ENCODE results near the gene CSGALNACT2.
"Not testable (repeated sequence)": the region's sequence is repeated elsewhere in the genome, so short reads cannot be mapped to it uniquely, and the experiment has no call there.

CSGALNACT2 gene

GRCh38 chr10:43153901-43154300 lies 15.7 kb downstream of the CSGALNACT2 start:
- DNase-seq, result no peak

- no peak for DNase-seq
These were observed 17.0 kb downstream of the CSGALNACT2 start for GRCh38 chr10:43155221-43155620.

GRCh38 chr10:43155741-43156140 lies 17.5 kb downstream of the CSGALNACT2 start:
- no peak for DNase-seq

GRCh38 chr10:43156590-43157341 lies 18.5 kb downstream of the CSGALNACT2 start:
- DNase-seq, result no peak

- no peak for DNase-seq
These were observed 20.4 kb downstream of the CSGALNACT2 start for GRCh38 chr10:43158636-43159035.

- DNase-seq, result no peak
These were observed 22.0 kb downstream of the CSGALNACT2 start for GRCh38 chr10:43160046-43160920.

- DNase-seq, result no peak
These were observed 22.6 kb downstream of the CSGALNACT2 start for GRCh38 chr10:43160921-43161255.

GRCh38 chr10:43162604-43163003 lies 24.4 kb downstream of the CSGALNACT2 start:
- DNase-seq, result no peak

GRCh38 chr10:43166207-43166879 lies 28.1 kb downstream of the CSGALNACT2 start:
- DNase-seq, result no peak

GRCh38 chr10:43166880-43167497 lies 28.7 kb downstream of the CSGALNACT2 start:
- DNase-seq, result no peak

GRCh38 chr10:43167498-43167889 lies 29.2 kb downstream of the CSGALNACT2 start:
- no peak for DNase-seq

- DNase-seq, result no peak
These were observed 32.2 kb downstream of the CSGALNACT2 start for GRCh38 chr10:43170491-43170890.

- DNase-seq, result no peak
These were observed 34.4 kb downstream of the CSGALNACT2 start for GRCh38 chr10:43172645-43173044.

GRCh38 chr10:43173120-43173519 lies 34.9 kb downstream of the CSGALNACT2 start:
- no peak for DNase-seq

GRCh38 chr10:43174969-43175368 lies 36.7 kb downstream of the CSGALNACT2 start:
- DNase-seq, result no peak

GRCh38 chr10:43176271-43176670 lies 38.0 kb downstream of the CSGALNACT2 start:
- DNase-seq, result no peak

- no peak for DNase-seq
These were observed 39.4 kb downstream of the CSGALNACT2 start for GRCh38 chr10:43177595-43177994.

- DNase-seq, result no peak
These were observed 42.9 kb downstream of the CSGALNACT2 start for GRCh38 chr10:43181146-43181545.

- not testable (repeated sequence) for DNase-seq
These were observed 45.5 kb downstream of the CSGALNACT2 start for GRCh38 chr10:43183764-43184163.

GRCh38 chr10:43186150-43186549 lies 47.9 kb downstream of the CSGALNACT2 start:
- DNase-seq, result no peak

- no peak for DNase-seq
These were observed 49.0 kb downstream of the CSGALNACT2 start for GRCh38 chr10:43187213-43187612.

- DNase-seq, result no peak
These were observed 50.5 kb downstream of the CSGALNACT2 start for GRCh38 chr10:43188702-43189101.

- DNase-seq, result no peak
These were observed 52.0 kb downstream of the CSGALNACT2 start for GRCh38 chr10:43190289-43190688.

All from activated effector memory CD4-positive, alpha-beta T cell treated with Interleukin-2 at 50 U/mL for 16 hours (primary cell).